HepG2 (cell line): Measurements from ENCODE around the gene DNAJC30. TPM values are rescaled to one million over a fixed set of nuclear protein-coding genes. Genes with fewer than 3 reads are reported as not detected.
"Not testable (repeated sequence)": the region's sequence is repeated elsewhere in the genome, so short reads cannot be mapped to it uniquely, and the experiment has no call there.

Source experiments
- ATAC-seq: fragments of 200-7000 bp; cut with Tn5 transposase; 3 replicates; pipeline ENCODE4 v1.9.1; 2020; ENCODE audit warnings: mild to moderate bottlenecking, moderate library complexity
- BruUV-seq: library from RNA; stranded (reverse); fragments of 400-500 nt; replicated peaks from 2 replicates; lab custom pipeline; 2021; lab: Mats Ljungman, UMichigan
- CTCF ChIA-PET: fragments of 300-600 bp; formaldehyde crosslinking; extraction: SDS; loops from one replicate; lab custom pipeline; 2021; ENCODE audit warnings: low total read pairs, inconsistent platforms, low intra/inter-chr PET ratio; lab: Yijun Ruan, JAX
- POLR2A ChIA-PET: fragments of 350-600 bp; sonication (Branson Sonifier 250); formaldehyde crosslinking; loops from one replicate; lab custom pipeline; 2020; ENCODE audit warnings: antibody characterized with exemption, inconsistent platforms; lab: Yijun Ruan, JAX
- DNase-seq: peaks from one replicate; pipeline ENCODE4 v3.0.0-alpha.2; 2015; ENCODE audit warnings: low spot score
- FAIRE-seq: peaks from 3 replicates; lab custom pipeline; 2011; peaks lifted over from hg19 to GRCh38; lab: Jason Lieb, UNC
- H2AFZ ChIP-seq: one replicate; pipeline ENCODE4 v1.6.1; 2011; ENCODE audit warnings: low read length, inconsistent platforms
- H3K27ac ChIP-seq: fragments of 300-600 bp; 3 replicates; pipeline ENCODE4 v1.8.0; 2011; ENCODE audit warnings: mixed run types, mild to moderate bottlenecking, mixed read lengths, low read length, inconsistent platforms; ENCODE audit not compliant: insufficient read depth; ENCODE audit errors: extremely low read length
- H3K27me3 ChIP-seq, 2 experiments: fragments of 200-600 bp in 1 of 2; 2 replicates in 1 of 2; 3 replicates in 1 of 2; pipeline versions ENCODE4 v1.6.0 to v1.8.0; 2011; ENCODE audit warnings: low read length in 2 of 2, mild to moderate bottlenecking in 2 of 2, moderate library complexity in 2 of 2, inconsistent platforms in 1 of 2; ENCODE audit not compliant: insufficient read depth in 2 of 2, control insufficient read depth in 1 of 2
- H3K36me3 ChIP-seq, 2 experiments: fragments of 200-600 bp in 1 of 2; replicated peaks in 1 of 2; 2 replicates in 1 of 2; 3 replicates in 1 of 2; pipeline versions ENCODE4 v1.5.1 to v1.8.0; 2011; ENCODE audit warnings: low read length in 2 of 2, inconsistent platforms in 1 of 2; ENCODE audit not compliant: insufficient read depth in 2 of 2, control insufficient read depth in 1 of 2
- H3K4me1 ChIP-seq: 2 replicates; pipeline ENCODE4 v1.5.1; 2012; ENCODE audit warnings: low read length, inconsistent platforms; ENCODE audit not compliant: insufficient read depth
- H3K4me2 ChIP-seq: 2 replicates; pipeline ENCODE4 v1.6.0; 2011; ENCODE audit warnings: low read depth, low read length, inconsistent platforms
- H3K4me3 ChIP-seq, 3 experiments: fragments of 200-600 bp in 1 of 3; sonication (generic), shearing (Covaris generic) in 1 of 3; replicated peaks in 1 of 3; 2 replicates each; pipeline ENCODE4 v1.5.1; 2011 to 2016; ENCODE audit warnings: low read length in 3 of 3, inconsistent platforms in 2 of 3, low read depth in 2 of 3, mild to moderate bottlenecking in 2 of 3, control low read depth in 1 of 3, mixed read lengths in 1 of 3; ENCODE audit not compliant: insufficient read depth in 1 of 3
- H3K79me2 ChIP-seq: one replicate; pipeline ENCODE4 v1.6.1; 2011; ENCODE audit warnings: low read length, inconsistent platforms; ENCODE audit not compliant: insufficient read depth
- H3K9ac ChIP-seq: 2 replicates; pipeline ENCODE4 v1.6.0; 2011; ENCODE audit warnings: mild to moderate bottlenecking, low read depth, low read length, inconsistent platforms; ENCODE audit not compliant: insufficient read depth
- H3K9me3 ChIP-seq: 2 replicates; pipeline ENCODE4 v1.5.1; 2012; ENCODE audit warnings: mild to moderate bottlenecking, low read length
- H4K20me1 ChIP-seq: 2 replicates; pipeline ENCODE4 v1.6.0; 2011; ENCODE audit warnings: inconsistent platforms, mild to moderate bottlenecking, low read length, moderate library complexity; ENCODE audit not compliant: insufficient read depth
- ZMYM3 ChIP-seq: sonication (generic); formaldehyde crosslinking; IDR thresholded peaks from 2 replicates; pipeline ENCODE4 v1.5.1; 2020; ENCODE audit warnings: mild to moderate bottlenecking, missing genetic modification reagents
- ZNF121 ChIP-seq: sonication (generic); formaldehyde crosslinking; IDR thresholded peaks from 2 replicates; pipeline ENCODE4 v1.5.0; 2020; ENCODE audit warnings: mild to moderate bottlenecking, missing genetic modification reagents
- ZNF563 ChIP-seq: sonication (generic); formaldehyde crosslinking; IDR thresholded peaks from 2 replicates; pipeline ENCODE4 v1.8.0; 2022; ENCODE audit warnings: mild to moderate bottlenecking, moderate library complexity, missing genetic modification reagents
- WGBS: methylation state at CpG from one replicate; pipeline ENCODE4 v1.1.6; 2017; ENCODE audit warnings: low lambda C conversion rate; 5-methylcytosine and 5-hydroxymethylcytosine counted together
- in situ Hi-C: cut with HindIII; loops from 2 replicates; pipeline ENCODE4 v1.10.0; 2017; ENCODE audit warnings: low pct_unique_long_range_greater_than_20kb; ENCODE audit not compliant: extremely low pct_ligation_motif_present
- intact Hi-C: fragments of 100-400 bp; cut with micrococcal nuclease; formaldehyde crosslinking; loops from one replicate; pipeline ENCODE4 v1.10.0; 2022; ENCODE audit not compliant: unreplicated experiment
- polyA plus RNA-seq, 8 experiments: library from polyadenylated mRNA; depleted of rRNA in 3 of 8; stranded (reverse) in 7 of 8; unstranded in 1 of 8; fragments of >200 nt; fragmentation: Illumina TruSeq in 4 of 8; extraction: Trizol in 4 of 8; gene quantifications; 2 replicates each; pipeline versions ENCODE4 v1.2.1 to v1.2.3, GENCODE V29; 2011 to 2016; ENCODE audit warnings: low read depth in 4 of 8, missing spikeins in 1 of 8, mixed read lengths in 1 of 8; ENCODE audit not compliant: insufficient read depth in 1 of 8
- total RNA-seq, 5 experiments: library from RNA; depleted of rRNA; stranded (reverse); fragments of >200 nt; fragmentation: Illumina TruSeq; extraction: Trizol; gene quantifications; 2 replicates each; pipeline ENCODE4 v1.2.3, GENCODE V29; 2016; ENCODE audit warnings: low read depth in 1 of 5

The DNAJC30 gene
- total and polyA plus RNA-seq, 2 of the 13 experiments (the other 11 are each of a cell fraction or from before 2014, with no cell fraction given) = 3.3 to 3.8 TPM

DNA sequence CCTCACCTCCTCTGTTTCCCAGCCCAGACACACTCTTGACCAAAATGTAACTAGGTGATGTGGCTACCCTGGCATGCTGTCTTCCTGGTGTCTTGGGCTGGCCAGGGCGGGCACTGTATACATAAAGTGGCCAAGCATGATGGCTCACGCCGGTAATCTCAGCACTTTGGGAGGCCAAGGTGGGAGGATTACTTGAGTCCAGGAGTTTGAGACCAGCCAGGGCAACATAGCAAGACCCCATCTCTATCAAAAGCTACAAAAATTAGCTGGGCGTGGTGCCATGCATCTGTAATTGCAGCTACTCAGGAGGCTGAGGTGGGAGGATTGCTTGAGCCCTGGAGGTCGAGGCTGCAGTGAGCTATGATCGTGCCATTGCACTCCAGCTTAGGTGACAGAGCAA is 30.1 kb upstream of the DNAJC30 start:
- CTCF ChIA-PET = not testable (repeated sequence)

DNA sequence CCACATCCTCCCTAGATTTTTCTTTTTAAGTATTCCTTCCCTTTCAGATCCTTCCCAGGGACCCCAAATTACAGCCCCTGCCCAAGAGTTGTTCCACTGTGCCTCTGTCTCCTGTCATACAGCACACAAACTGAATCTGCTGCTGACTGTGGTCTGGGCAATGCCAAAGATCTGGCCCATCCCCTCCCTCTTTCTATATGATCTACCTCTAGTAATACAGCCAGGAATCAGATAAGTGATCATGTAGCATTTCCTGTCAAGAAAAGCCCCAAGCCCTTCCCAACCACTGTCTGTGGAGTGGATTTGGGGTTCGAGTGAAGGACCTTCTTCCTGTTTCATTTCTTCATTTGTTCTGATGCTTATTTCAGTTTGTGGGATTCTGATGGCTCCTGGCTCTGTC is 29.5 kb upstream of the DNAJC30 start:
- no peak for DNase-seq
- in situ Hi-C loops = no loop called here
- H3K9ac ChIP-seq = no peak overlapping the region
- CTCF ChIA-PET = no interaction called here
- H3K9me3 ChIP-seq = no peaks in the 10 kb centered on the region
- POLR2A ChIA-PET = no interaction called here
- H3K4me2 ChIP-seq = no peak overlapping the region
- H3K4me1 ChIP-seq = peaks cover 27% of the 10 kb centered on the region
- no peaks in the 10 kb centered on the region for H3K27me3 ChIP-seq
- H3K4me3 ChIP-seq = no peak overlapping the region
- peaks cover 7% of the 10 kb centered on the region for H4K20me1 ChIP-seq
- no peak overlapping the region for H2AFZ ChIP-seq
- BruUV-seq = no TSS peak
- ATAC-seq = no peak
- intact Hi-C loops = no loop called here
- H3K79me2 ChIP-seq = no peaks in the 10 kb centered on the region
- no peak overlapping the region for H3K27ac ChIP-seq
- TF ChIP-seq ZNF563 (CRISPR knock-in tag) (no peak), ZMYM3 (CRISPR knock-in tag) (0 out of 2 replicates have a peak, but pooled peaks have one; percentile 52)
- TF ChIP-seq, all 625 proteins: peak for 1
- peaks cover 0 to 2% of the 10 kb centered on the region in 2 experiments; a peak in 1 of 5 replicates for H3K36me3 ChIP-seq
- no peak for FAIRE-seq
- 91% methylated on average over 1 of the region's 1 CpG for WGBS

More for the DNA sequence above, 30.1 kb upstream of the DNAJC30 start:
- H3K79me2 ChIP-seq, intact Hi-C loops, FAIRE-seq, H3K36me3 ChIP-seq, BruUV-seq, H3K4me3 ChIP-seq, H4K20me1 ChIP-seq, H2AFZ ChIP-seq, in situ Hi-C loops, DNase-seq, H3K27ac ChIP-seq, POLR2A ChIA-PET, ATAC-seq, H3K9ac ChIP-seq, H3K9me3 ChIP-seq, H3K27me3 ChIP-seq, H3K4me2 ChIP-seq: not testable (repeated sequence)
- 93% methylated on average over 4 of the region's 6 CpGs for WGBS
- H3K4me1 ChIP-seq = peaks cover 32% of the 10 kb centered on the region
- peak; percentile 32; the same call in 1 of the 2 replicates for TF ChIP-seq ZNF121
